ENCODE measurements around the gene ADSL.
A peak's percentile ranks its signal among the peaks of the same experiment; 100 is the strongest.
"Not testable (repeated sequence)": the region's sequence is repeated elsewhere in the genome, so short reads cannot be mapped to it uniquely, and the experiment has no call there.

The ADSL gene

GRCh38 chr22:40376149-40376548 lies 29.8 kb downstream of the ADSL start:
- no peak for DNase-seq

DNA sequence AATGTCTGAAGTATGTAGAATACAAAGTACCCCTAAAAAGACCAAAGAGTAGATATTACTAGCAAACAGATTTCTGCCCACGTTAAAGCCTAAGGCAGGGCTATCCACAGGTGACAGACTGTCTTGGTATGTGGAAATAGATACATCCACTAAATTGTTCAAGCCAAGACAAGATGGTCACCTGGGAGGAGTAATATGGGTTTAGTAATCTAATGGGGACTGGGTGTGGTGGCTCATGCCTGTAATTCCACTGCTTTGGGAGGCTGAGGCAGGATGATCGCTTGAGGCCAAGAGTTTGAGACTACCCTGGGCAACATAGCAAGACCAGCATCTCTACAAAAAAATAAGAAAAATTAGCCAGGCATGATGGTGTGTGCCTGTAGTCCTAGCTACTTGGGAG lies 31.6 kb downstream of the ADSL start:
- no peak for DNase-seq

GRCh38 chr22:40378448-40378847 lies 32.1 kb downstream of the ADSL start:
- not testable (repeated sequence) for DNase-seq

DNA sequence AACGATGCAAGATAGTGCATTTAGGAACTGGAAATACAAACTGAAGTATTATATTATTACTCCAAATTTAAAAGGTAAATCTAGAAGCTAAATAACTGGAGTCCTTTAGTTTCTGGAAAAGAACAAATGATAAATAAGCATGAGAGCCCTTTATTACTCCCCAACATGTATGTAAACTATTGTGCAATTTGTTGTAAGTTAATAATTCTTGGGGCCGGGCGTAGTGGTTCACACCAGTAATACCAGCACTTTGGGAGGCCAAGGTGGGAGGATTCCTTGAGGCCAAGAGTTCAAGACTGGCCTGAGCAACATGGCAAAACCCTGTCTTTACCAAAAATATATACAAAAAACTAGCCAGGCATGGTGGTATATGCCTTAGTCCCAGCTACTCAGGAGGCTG lies 35.2 kb downstream of the ADSL start:
- DNase-seq, result no peak

- no peak for DNase-seq
Measured at GRCh38 chr22:40383905-40384304, 37.6 kb downstream of the ADSL start.

- DNase-seq, result peak; percentile 58 to 60
Measured at GRCh38 chr22:40385036-40385782, 38.9 kb downstream of the ADSL start.

DNA sequence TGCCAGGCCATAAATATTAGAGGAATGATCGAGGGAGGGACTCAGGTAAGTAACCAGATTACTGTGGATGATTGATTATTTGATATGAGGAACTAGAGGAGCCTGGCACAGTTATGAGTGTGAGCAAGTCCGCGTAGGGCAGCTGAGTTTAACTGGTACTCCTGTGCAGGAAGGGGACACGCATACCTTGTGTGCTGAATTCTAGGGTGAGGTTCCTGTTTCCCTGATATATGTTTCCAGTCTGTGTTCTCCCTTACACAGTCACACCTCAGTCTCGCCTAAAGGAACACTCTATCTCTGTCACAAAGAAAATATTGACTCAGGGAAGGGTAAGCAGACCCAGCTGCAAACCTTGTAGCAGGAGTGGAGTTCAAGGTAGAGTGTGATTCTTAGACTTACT lies 41.4 kb downstream of the ADSL start:
- DNase-seq, result no peak

DNA sequence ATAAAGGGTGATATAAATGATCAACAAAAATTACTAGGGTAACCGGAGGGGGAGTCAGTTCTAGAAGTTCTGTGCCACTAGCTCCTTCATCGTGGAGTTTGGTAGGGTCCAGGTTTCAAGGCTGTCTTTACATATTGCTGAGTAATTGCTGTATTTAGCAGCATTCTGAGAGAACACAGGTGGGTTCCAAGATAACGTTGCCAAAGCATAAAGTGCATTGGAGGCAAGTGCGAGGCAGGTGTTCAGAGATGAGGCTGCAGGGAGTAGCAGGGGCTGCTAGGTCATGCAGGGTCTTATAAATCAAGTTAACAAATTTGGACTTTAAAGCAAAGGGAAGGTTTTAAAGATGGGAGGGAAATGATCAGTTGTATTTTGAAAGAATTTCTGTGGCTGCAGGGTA lies 41.9 kb downstream of the ADSL start:
- DNase-seq, result no peak

DNA sequence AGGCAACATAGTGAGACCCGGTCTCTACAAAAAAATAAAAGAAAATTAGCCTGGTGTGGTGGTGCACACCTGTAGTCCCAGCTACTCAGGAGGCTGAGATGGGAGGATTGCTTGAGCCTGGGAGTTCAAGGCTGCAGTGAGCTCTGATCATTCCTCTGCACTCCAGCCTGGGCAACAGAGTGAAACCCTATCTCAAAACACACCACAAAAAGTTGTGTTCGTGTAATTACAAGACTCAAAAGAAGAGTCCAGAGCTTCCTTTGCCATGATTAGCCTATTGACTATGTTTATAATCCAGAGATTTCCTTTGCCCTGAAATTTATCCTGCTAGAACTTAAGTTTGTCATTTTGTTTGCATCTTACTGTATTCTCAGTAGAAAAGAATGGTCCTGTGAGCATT lies 45.1 kb downstream of the ADSL start:
- DNase-seq, result no peak

GRCh38 chr22:40392618-40393017 lies 46.3 kb downstream of the ADSL start:
- DNase-seq, result no peak

GRCh38 chr22:40394607-40395006 lies 48.3 kb downstream of the ADSL start:
- no peak for DNase-seq

GRCh38 chr22:40395607-40396006 lies 49.3 kb downstream of the ADSL start:
- no peak for DNase-seq

- DNase-seq, result no peak
Measured at GRCh38 chr22:40396882-40397281, 50.6 kb downstream of the ADSL start.

DNA sequence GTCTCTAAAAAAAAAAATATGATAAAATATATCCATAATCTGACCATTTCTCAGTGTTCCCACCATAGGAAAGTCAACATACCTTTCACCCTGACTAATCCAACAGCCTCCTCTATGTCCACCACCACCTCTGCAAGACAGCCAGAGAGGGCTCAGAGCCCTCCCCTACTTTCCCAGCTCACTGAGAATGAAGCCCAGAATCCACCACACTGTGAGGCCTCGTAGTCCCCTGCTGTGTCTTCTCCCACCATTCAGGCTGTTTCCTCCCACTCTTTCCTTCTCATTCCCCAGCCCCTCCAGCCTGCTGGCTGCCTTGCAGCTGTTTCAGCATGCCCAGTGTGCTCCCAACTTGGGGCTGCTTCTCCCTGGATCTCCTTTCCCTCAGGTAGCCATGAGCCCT lies 51.1 kb downstream of the ADSL start:
- no peak for DNase-seq

DNA sequence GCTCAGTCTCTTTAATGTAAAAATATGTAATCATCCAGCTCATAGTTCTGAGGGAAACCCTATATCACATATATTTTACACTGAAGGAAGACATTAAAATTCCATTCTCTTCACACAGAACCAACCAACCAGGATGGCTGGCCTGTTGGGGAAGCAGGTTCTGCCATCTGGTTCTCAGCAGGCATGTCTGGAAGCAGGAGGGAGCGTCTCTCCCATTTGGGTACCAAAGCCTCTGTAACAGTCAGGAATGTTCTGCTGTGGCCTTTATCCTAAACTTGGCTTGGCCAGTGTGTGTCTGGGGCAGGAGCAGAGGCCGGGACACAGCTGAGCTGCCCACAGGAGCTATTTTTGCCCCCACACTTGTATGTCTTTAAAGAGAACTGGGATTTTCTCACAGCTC lies 53.3 kb downstream of the ADSL start:
- DNase-seq, result no peak

DNA sequence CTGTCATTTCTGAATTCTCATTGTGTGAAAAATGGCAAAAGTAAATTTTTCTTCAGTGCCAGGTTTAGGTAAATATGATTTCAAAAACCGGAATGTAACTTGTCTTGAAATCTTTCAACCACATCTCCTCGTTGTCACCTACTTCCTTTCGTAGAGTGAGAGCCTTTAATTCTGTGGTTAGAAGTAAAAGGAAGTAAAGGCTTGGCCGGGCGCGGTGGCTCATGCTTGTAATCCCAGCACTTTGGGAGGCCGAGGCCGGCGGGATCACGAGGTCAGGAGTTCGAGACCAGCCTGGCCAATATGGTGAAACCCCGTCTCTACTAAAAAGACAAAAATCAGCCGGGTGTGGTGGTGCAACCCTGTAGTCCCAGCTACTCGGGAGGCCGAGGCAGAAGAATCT lies 53.9 kb downstream of the ADSL start:
- DNase-seq, result peak; percentile 88 to 92

- DNase-seq, result no peak
Measured at GRCh38 chr22:40401532-40401931, 55.2 kb downstream of the ADSL start.

DNA sequence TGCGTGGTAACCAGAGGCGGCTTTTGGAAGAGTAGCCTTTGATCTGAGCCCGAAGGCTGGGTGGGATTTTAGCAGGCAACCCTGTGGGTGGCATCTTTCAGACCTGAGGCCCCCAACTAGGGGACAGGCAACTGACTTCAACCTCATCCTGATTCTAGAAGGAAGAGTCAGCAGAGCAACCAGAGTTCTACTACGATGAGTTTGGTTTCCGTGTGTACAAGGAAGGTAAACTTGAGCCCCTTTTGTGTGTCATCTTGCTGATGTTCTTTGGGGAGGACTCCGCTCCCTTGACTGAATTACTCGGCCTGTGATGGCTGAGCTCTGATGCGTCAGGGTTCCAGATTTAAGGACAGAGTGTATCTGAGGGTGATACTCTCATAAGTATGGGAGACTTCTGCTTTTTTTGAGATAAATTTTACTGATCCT lies 55.7 kb downstream of the ADSL start:
- DNase-seq, result no peak

DNA sequence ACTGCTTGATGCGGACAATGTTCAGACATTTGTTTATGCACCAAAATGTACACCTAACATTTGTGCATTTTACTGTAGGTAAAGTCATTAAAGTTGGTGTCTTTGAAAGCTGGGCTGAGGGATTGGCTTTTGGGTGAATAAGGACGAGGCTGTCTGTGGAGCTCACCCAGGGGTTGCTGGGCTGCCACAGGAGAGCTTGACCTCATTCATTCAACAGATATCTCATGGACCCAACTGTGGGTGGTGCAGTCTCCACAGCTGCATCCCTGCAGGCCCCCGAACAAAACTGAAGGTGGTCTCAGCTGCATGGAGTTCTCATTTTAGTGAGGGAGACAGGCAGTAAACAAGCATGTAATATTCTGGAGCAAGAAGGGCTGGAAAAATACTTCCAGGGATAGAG lies 56.8 kb downstream of the ADSL start:
- DNase-seq, result no peak

DNA sequence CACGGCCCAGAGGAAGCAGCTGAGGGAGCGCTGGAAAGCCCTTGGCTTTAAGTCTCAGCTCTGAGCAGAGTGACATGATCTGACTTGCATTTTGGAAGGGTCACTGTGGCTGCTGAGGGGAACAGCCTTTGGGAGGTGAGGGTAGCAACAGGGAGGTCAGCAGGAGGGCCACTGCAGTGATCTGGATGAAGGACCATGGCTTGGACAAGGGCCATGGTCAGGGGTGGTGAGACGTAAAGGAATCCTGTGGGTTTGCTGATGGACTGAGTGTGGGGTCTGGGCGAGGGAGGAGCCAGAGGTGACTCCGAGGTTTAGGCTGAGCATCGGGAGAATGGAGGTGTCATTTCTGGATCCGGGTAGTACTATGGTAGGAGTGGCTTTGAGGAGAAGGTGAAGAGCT lies 57.4 kb downstream of the ADSL start:
- DNase-seq, result no peak

DNA sequence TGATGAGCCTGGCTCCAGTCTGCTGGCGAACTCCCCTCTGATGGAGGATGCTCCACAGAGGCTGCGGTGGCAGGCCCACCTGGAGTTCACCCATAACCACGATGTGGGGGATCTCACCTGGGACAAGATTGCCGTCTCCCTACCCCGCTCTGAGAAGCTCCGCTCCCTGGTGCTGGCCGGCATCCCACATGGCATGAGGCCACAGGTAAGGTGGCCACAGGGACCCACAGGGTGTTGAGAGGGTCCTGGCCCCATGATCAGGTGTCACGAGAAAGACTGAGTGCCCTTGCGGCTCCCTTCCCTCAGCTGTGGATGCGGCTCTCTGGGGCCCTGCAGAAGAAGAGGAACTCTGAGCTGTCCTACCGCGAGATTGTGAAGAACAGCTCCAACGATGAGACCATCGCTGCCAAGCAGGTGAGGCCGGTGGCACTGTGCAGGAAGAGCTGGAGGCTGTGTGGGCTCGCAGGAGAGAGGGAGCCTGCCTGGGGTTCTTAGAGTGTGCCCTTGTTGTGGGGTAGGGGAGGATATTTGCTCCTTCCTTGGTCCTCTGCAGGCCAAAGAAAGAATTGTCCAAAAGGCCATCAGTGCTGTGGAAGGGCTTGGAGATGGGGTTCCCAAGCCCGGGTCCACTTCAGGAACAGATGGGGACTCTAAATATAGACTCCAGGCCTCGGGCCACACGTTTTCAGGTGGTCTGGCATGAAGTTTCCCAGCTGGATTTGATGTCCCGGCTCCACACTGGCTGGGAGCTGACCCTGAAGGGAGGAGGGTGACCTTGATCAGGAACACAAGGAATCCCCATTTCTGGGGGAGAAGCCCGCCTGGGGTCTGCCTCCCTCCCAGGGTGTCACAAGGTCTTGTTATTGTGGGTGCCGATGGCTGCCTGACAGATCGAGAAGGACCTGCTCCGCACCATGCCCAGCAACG lies 58.2 kb downstream of the ADSL start:
- no peak for DNase-seq

DNA sequence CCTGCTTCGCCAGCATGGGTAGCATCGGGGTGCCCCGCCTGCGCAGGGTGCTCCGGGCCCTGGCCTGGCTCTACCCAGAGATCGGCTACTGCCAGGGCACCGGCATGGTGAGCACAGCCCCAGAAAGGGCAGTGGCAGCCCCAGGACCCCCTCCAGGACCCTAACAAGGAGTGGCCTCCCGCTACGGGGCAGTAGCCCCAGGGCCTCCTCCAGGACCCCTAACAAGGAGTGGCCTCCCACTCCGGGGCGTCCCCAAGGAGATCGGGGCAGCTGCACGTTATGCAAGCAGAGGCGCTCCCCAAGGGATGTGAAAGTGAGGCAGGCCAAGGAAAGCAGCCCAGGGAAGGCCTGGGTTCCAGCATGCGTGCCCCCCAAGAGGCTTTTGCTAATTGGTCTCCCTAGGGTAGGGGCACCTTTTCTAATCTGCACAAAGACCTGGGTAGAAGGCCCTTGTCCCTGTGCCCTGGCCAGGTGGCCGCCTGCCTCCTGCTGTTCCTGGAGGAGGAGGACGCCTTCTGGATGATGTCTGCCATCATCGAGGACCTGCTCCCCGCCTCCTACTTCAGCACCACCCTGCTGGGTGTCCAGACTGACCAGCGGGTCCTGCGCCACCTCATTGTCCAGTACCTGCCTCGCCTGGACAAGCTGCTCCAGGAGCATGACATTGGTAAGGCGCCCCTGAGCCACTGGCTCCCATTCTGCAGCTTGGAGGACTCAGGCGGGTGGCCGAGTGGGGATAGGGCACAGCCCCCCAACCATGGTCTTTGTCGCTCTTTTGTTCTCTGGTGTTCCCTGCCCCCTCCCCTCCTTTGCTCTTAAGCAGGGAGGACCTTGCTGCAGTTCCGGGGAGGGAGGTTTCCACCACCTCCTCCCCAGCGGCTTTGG lies 59.1 kb downstream of the ADSL start:
- no peak for DNase-seq
